Measurements from ENCODE around the gene ASB11. TPM values are rescaled to one million over a fixed set of nuclear protein-coding genes. Genes with fewer than 3 reads are reported as not detected.

Gene ASB11
- total RNA-seq, 1 experiment from 2014 or later, result not detected

DNA sequence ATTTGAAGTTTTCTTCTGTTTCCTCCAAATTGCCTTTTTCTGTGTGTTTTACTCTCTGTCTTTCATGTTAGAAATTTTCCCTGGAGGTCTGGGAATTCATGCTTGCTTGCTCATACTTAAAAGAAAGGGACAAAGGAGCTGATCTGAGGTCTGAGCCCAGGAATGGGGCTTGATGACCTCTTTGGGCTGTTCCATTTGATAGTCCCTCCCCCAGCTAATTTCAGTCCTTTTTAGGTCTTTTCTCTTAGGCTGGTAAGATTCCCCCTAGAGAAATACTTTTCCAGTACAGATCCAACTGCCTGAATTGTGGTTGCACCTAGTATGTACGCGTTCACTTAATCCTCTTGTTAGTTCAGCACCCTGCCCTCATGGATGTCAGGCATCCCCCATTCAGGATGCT lies 25.4 kb upstream of the ASB11 start:
- Mint-ChIP-seq H3K27me3 (ENCODE audit: low read depth) (peaks cover 48% of the 10 kb centered on the region), H3K4me3 (no peak overlapping the region), H3K9me3 (peaks cover 0 to 8% of the 10 kb centered on the region in 2 experiments; a peak in 2 of 5 replicates), H3K27ac (no peak overlapping the region), H3K4me1 (peaks cover 6 to 7% of the 10 kb centered on the region in 2 experiments), H3K36me3 (ENCODE audit: insufficient read depth in 1 of 3, low read depth in 3 of 3) (no peaks in the 10 kb centered on the region)
- no peak overlapping the region for H3K56ac ChIP-seq (ENCODE audit: insufficient read length, low read depth, low read length)
- H3K9ac ChIP-seq (ENCODE audit: extremely low read depth, insufficient read length, low read length), result no peak overlapping the region
- H2AK5ac ChIP-seq (ENCODE audit: insufficient read length, low read length), result no peak overlapping the region
- H2BK20ac ChIP-seq (ENCODE audit: low read depth, low read length, poor library complexity, severe bottlenecking), result no peak overlapping the region
- H3K23ac ChIP-seq (ENCODE audit: insufficient read length, low read depth, low read length), result no peak overlapping the region
- H2BK5ac ChIP-seq (ENCODE audit: insufficient read length, low read length), result no peak overlapping the region
- peaks cover 2% of the 10 kb centered on the region; the same call in 1 of the 2 replicates for H3K27me3 ChIP-seq (ENCODE audit: insufficient read depth, low read length)
- no peak overlapping the region for H4K5ac ChIP-seq (ENCODE audit: insufficient read length, low read depth, low read length)
- no peak overlapping the region for H3K4ac ChIP-seq (ENCODE audit: low read depth, low read length)
- DNase-seq, result no peak
- no peaks in the 10 kb centered on the region for H3K23me2 ChIP-seq (ENCODE audit: insufficient read length, low read depth, low read length, poor library complexity, severe bottlenecking)
- no peak overlapping the region for H3T11ph ChIP-seq (ENCODE audit: low read length)
- H4K91ac ChIP-seq (ENCODE audit: insufficient read length, low read depth, low read length), result no peak overlapping the region
- H3K14ac ChIP-seq (ENCODE audit: insufficient read depth, low read length), result no peak overlapping the region
- no peak overlapping the region for H4K8ac ChIP-seq (replicated peaks; ENCODE audit: insufficient read length, low read depth, low read length)
- H3K18ac ChIP-seq (ENCODE audit: insufficient read length, low read depth, low read length), result no peak overlapping the region
- H2BK120ac ChIP-seq (ENCODE audit: low read depth, low read length, poor library complexity, severe bottlenecking), result no peak overlapping the region
- no peaks in the 10 kb centered on the region for H3K9me3 ChIP-seq (ENCODE audit: control insufficient read depth, low read depth, low read length)
- H3K27ac ChIP-seq (ENCODE audit: insufficient read length, low read depth, low read length), result no peak overlapping the region
- no peak overlapping the region for H2AFZ ChIP-seq (ENCODE audit: low read length)
- no peaks in the 10 kb centered on the region for H4K20me1 ChIP-seq (ENCODE audit: control insufficient read depth, insufficient read depth, insufficient read length)
- no peaks in the 10 kb centered on the region for H3K4me1 ChIP-seq (ENCODE audit: insufficient read depth, low read length)
- H3K79me1 ChIP-seq (ENCODE audit: insufficient read depth, low read depth, low read length, poor library complexity, severe bottlenecking), result no peaks in the 10 kb centered on the region
- no peak overlapping the region for H3K4me2 ChIP-seq (ENCODE audit: insufficient read depth, insufficient read length, low read length)
- TF ChIP-seq, protein P1, sequence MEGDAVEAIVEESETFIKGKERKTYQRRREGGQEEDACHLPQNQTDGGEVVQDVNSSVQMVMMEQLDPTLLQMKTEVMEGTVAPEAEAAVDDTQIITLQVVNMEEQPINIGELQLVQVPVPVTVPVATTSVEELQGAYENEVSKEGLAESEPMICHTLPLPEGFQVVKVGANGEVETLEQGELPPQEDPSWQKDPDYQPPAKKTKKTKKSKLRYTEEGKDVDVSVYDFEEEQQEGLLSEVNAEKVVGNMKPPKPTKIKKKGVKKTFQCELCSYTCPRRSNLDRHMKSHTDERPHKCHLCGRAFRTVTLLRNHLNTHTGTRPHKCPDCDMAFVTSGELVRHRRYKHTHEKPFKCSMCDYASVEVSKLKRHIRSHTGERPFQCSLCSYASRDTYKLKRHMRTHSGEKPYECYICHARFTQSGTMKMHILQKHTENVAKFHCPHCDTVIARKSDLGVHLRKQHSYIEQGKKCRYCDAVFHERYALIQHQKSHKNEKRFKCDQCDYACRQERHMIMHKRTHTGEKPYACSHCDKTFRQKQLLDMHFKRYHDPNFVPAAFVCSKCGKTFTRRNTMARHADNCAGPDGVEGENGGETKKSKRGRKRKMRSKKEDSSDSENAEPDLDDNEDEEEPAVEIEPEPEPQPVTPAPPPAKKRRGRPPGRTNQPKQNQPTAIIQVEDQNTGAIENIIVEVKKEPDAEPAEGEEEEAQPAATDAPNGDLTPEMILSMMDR (conservative IDR thresholded peaks at IDR 0.05), result no peak
- no peak overlapping the region for H2BK15ac ChIP-seq (ENCODE audit: low read depth, low read length)
- H2BK12ac ChIP-seq (ENCODE audit: insufficient read length, low read depth, low read length), result no peak overlapping the region
- no peaks in the 10 kb centered on the region for H3K79me2 ChIP-seq (ENCODE audit: insufficient read depth, low read length)
- WGBS (ENCODE audit: extremely low coverage, insufficient read length, low lambda C conversion rate), result no CpG with 5 or more reads among the region's 2 CpGs

Data from H9 (cell line).